AG10803 (cell line): ENCODE measurements around the gene TAF4.
"Not testable (repeated sequence)": the region's sequence is repeated elsewhere in the genome, so short reads cannot be mapped to it uniquely, and the experiment has no call there.

Source experiments
- DNase-seq: peaks from one replicate; pipeline ENCODE4 v3.0.0; 2010; ENCODE audit warnings: low read depth
- H3K4me3 ChIP-seq: 2 replicates; pipeline ENCODE4 v1.5.1; 2011; ENCODE audit warnings: mild to moderate bottlenecking, low read length, control low read depth
- CTCF ChIP-seq: conservative IDR thresholded peaks from 2 replicates; pipeline ENCODE4 v1.5.1; 2011; ENCODE audit warnings: mild to moderate bottlenecking, low read length, control low read depth, inconsistent platforms

Gene TAF4

GRCh38 chr20:62087632-62088031 lies 22.0 kb upstream of the TAF4 start:
- DNase-seq, result no peak
- no peak for TF ChIP-seq CTCF

GRCh38 chr20:62087227-62087626 lies 21.5 kb upstream of the TAF4 start:
- no peak overlapping the region for H3K4me3 ChIP-seq
- TF ChIP-seq CTCF, result no peak
- DNase-seq, result no peak

More at GRCh38 chr20:62087632-62088031, 22.0 kb upstream of the TAF4 start:
- no peak overlapping the region for H3K4me3 ChIP-seq

GRCh38 chr20:62085206-62085605 lies 19.5 kb upstream of the TAF4 start:
- no peak for DNase-seq
- no peak for TF ChIP-seq CTCF
- H3K4me3 ChIP-seq, result no peak overlapping the region

- not testable (repeated sequence) for DNase-seq, H3K4me3 ChIP-seq
Measured at GRCh38 chr20:62084224-62084623, 18.5 kb upstream of the TAF4 start.

- no peak for TF ChIP-seq CTCF
- H3K4me3 ChIP-seq, result no peak overlapping the region
- no peak for DNase-seq
Measured at GRCh38 chr20:62083312-62083711, 17.6 kb upstream of the TAF4 start.

GRCh38 chr20:62080249-62080990 lies 14.7 kb upstream of the TAF4 start:
- H3K4me3 ChIP-seq, result no peak overlapping the region
- no peak for DNase-seq

GRCh38 chr20:62079166-62079565 lies 13.5 kb upstream of the TAF4 start:
- H3K4me3 ChIP-seq, result no peak overlapping the region
- no peak for TF ChIP-seq CTCF
- DNase-seq, result no peak

More at GRCh38 chr20:62080249-62080990, 14.7 kb upstream of the TAF4 start:
- TF ChIP-seq CTCF, result no peak
